ENCODE results near the gene PIKFYVE.

- no peak for TF ChIP-seq CTCF (IDR thresholded peaks at IDR 0.05; ENCODE audit: low read depth, low read length)
- no peak for TF ChIP-seq EZH2phosphoT487 (IDR thresholded peaks at IDR 0.05; ENCODE audit: low read depth)
These were observed 35.0 kb downstream of the PIKFYVE start for GRCh38 chr2:208300847-208301618.

All from OCI-LY3 (cell line).